Measurements from ENCODE around the gene HTT. TPM values are rescaled to one million over a fixed set of nuclear protein-coding genes. Genes with fewer than 3 reads are reported as not detected.

HTT gene
- total RNA-seq, 1 donor from 2014 or later: 25.9 TPM

DNA sequence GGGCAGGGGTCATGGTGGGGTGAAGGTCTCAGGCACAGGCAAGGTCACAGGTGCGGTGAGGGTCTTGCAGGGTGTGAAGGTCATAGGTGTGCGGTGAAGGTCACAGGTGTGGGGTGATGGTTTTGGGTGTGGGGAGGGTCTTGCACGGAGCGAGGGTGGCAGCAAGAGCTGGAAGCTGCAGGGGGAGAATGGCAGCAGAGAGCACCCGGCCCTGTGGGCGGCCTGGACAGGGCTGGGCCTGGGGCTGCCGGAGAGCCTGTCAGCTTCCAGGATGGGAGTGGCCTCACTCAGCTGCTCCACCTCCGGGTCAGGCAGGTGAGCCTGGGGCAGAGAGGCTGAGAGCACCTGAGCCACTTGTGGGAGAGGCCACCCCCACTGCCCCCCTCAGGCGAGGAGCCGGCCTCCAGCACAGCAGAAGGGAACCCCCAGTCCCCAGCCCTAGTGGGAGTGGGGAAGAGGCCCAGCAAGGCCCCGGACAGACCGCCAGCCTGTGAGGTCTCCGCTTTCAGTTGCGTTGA is 176.0 kb downstream of the HTT start:
- intact Hi-C loops (cut with micrococcal nuclease): no loop called here

DNA sequence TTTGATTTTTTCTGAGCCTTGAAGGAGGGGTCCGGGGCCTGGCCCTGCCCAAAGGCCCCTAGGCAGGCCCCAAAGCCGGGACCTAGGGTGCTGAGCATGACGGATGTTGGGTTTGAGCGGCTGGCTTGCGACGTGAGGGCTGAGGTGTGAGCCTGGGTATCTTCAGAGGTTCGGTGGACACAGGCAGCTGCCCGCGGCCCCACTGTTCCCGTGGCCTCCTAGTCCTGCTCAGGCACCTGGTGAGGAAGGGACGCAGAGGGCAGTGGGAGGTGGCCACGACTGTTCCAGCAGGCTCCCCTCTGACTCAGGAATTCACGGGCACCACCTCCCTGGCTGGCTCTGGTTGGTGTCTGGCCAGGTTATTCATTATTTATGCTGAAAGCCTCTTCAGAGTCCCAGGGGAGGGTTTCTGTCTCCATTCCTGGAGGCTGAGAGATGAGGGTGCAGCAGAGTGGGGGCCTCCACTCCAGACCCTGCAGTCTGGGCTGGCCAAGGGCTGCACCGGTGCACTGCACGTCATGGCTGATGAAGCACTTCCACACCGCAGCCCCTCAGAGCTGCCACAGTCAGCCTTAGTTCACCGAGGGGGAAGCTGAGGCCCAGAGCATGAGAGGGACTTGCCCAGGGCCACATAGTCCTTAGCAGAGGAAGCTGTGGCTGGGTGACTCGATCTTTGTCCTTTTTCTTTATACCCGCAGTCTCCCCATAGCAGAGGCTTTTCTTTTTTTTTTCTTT is 176.6 kb downstream of the HTT start:
- intact Hi-C loops (cut with micrococcal nuclease): no loop called here
- DNase-seq: peak; percentile 23

More for the DNA sequence above, 176.0 kb downstream of the HTT start:
- DNase-seq (peak; percentile 20), ATAC-seq (no peak)

GRCh38 chr4:3251691-3252479 is 177.4 kb downstream of the HTT start:
- intact Hi-C loops (cut with micrococcal nuclease): no loop called here
- peak; percentile 23 for DNase-seq
- ATAC-seq: no peak

More for the DNA sequence above, 176.6 kb downstream of the HTT start:
- no peak for ATAC-seq

DNA sequence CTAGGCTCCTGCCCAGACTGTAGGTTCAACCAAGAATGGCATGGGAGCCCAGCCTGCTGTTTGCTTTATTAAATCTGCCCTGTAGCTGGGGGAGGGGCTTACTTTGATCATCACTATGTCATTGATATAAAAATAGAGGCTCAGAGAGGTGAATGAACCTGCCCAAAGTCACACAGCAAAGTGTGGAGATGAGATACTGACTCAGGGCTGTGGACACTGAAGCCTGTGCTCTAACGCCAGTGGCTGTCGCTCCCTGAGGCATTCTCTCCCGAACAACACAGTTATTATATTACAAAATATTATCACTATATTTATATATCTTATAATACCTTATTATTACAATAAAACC is 178.0 kb downstream of the HTT start:
- no peak for DNase-seq
- intact Hi-C loops (cut with micrococcal nuclease): no loop called here
- ATAC-seq: no peak

DNA sequence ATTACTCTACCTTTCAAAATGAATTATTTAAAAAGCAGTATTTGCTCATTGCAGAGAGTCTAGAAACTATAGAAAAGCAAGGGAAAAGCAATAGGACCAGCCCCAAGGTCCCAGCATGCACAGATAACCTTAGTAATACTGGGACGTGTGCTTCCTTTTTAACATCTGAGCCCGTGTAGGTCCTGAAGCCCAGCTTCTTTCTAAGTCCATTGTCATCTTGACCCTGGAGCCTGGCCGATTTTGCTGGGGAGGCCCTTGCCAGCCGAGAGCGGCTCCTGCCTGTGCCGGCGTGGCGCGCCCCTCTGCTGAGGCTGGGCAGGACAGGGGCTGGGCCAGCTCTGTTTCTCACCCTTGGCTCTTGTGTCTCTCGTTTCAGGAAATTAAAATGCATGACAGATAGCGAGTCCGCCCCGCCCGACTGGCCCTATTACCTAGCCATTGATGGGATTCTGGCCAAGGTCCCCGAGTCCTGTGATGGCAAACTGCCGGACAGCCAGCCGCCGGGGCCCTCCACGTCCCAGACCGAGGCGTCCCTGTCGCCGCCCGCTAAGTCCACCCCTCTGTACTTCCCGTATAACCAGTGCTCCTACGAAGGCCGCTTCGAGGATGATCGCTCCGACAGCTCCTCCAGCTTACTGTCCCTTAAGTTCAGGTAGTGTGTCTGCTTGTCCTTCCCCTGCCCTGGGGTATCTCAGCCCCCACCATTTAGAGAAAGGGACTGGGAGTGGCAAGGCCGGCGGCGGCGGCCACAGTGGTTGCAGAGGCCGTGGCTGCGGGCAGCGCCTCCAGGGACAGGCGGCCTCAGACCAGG is 178.6 kb downstream of the HTT start:
- DNase-seq (peak; percentile 21), ATAC-seq (no peak)
- intact Hi-C loops (cut with micrococcal nuclease): no loop called here

DNA sequence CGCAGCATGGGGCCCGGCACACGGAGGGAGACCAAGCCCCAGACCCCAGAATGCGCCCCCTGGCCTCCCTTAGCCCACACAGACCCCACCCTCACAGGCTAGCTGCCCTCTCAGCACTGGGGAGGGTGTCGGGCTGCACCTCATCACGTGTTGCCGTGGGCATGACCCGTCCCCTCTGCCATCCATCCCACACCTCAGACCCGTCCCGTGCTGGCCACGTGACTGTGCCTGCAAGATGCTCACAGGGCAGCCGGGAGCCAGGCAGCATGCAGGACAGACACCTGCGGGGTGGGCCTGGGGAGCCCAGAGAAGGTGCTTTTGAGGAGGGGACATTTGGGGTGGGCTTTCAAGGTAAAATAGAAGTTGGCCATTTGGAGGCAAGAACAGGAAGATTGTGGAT is 179.3 kb downstream of the HTT start:
- ATAC-seq (no peak), DNase-seq (peak; percentile 15)
- intact Hi-C loops (cut with micrococcal nuclease): no loop called here

DNA sequence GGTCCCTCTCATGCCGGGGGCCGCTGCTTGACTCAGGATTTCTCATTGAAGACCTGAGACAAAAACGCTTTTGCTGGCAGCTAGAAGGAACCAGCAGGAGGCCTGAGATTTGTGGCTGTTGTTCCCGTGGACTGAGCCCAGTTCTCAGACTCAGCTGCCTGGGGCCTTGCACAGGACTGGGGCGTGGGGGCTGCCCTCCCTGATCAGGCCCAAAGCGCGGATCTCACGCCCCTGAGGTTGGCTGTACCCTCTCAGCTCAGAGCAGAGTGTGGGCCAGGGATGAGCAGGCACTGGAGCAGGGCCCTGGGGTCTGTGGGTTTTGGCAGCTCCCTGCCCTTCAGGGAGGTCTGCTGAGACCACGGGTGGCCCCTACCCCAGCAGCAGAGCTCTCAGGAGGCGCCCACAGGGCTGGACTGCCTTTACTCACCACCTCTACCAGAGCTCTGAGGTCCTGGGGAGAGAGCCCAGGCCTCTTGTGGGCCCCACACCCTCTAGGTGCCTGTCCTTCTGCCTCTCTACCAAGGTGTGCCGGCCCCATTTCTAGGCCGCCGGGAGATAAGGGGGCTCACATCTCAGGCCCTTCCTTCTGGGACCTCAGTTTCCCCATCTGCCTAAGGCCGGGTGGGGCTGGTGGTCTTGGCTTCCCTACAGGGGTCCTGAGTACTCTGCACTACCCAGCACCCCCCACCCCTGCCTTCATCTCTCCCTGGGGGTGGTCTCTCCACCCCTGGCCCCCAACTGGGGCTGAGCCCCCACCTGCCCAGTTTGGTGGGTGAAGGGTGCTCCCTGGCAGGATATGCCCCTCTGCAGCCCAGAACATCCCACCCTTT is 180.0 kb downstream of the HTT start:
- DNase-seq: no peak
- no peak for ATAC-seq
- intact Hi-C loops (cut with micrococcal nuclease): no loop called here

GRCh38 chr4:3255611-3256186 is 181.2 kb downstream of the HTT start:
- intact Hi-C loops (cut with micrococcal nuclease): no loop called here
- ATAC-seq (no peak), DNase-seq (no peak)

DNA sequence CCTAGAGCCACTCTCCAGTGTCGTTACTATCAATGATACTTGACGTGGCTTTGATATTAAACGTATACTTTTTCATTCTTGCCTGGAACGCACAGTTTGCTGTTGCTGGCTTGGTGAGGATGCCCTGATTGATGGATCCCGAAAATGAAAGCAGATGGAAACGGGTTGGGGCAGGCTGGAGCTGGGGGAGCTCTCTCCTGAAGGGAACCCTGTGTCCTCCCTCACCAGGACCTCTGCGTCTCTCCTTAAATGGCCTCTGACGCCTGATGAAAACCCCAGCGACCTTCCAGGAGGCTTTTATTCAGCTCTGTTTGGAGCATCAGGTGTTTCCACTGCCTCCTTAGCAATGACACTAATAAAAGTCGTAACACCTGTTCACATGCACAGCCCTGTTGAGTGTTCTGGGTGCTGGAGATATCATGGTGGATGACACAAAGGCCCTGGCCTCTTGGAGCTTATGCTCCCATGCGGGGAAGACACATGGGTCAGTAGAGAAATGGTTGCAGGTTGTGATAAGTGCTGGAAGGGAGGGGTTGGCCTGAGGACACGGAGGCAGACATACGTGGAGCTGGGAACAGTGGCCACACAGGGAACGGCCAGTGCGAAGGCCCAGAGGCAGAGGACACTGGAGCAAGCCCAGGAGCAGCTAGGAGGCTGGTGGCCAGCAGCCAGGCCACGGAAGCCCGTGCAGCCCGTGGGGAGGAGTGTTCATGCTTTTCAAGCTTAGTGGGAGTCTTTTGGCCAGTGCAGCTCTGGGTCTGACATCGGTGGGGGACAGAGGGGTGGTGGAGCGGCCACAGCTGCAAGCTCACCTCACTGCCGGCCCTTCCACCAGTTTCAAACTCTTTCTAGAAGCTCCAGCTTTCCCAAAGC is 182.0 kb downstream of the HTT start:
- no peak for ATAC-seq
- no peak for DNase-seq
- intact Hi-C loops (cut with micrococcal nuclease): no loop called here

GRCh38 chr4:3257103-3257555 is 182.6 kb downstream of the HTT start:
- intact Hi-C loops (cut with micrococcal nuclease): no loop called here
- no peak for ATAC-seq
- DNase-seq: no peak

DNA sequence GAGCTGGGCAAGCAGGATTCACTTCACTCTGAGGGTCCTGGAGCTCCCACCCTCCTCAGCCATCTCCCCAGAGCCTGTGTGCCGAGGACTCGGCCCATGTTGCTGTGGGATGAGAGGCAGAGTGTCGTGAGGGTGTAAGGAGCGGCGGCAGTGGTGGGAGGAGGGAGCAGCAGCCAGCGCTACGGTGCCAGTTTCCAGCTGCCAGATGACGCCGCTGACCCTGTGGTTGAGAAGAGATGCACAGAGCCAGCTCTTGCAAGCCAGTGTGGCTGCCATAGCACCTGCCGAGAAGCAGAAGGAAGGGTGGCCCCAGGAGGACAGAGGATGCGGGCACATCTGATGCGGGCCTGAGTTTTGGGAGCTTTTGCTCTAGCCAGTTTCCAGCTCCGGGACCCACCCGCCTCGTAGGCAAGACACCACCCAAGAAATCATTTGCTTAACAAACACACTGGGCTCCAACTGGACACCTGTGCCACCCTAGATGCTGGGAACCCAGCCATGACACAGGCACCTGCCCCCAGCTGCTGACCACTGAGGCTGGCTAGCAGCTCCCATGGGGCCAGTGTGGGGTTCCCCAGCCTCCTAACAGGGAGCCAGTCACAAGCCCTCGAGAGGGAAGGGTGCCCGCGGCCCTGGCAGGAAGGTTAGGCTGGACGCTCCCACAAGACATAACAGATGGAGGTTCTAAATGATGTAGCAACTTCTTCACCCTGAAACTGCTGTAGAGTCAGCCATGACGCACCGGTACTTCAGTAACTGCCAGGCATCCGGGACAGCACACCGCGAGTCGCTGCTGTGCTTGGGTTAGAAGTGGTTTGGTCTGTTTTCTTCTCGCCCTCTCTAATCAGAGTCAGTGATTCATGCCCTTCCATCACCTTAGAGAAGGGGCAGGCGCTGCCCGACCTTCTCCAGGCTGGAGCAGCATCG is 183.3 kb downstream of the HTT start:
- no peak for DNase-seq

DNA sequence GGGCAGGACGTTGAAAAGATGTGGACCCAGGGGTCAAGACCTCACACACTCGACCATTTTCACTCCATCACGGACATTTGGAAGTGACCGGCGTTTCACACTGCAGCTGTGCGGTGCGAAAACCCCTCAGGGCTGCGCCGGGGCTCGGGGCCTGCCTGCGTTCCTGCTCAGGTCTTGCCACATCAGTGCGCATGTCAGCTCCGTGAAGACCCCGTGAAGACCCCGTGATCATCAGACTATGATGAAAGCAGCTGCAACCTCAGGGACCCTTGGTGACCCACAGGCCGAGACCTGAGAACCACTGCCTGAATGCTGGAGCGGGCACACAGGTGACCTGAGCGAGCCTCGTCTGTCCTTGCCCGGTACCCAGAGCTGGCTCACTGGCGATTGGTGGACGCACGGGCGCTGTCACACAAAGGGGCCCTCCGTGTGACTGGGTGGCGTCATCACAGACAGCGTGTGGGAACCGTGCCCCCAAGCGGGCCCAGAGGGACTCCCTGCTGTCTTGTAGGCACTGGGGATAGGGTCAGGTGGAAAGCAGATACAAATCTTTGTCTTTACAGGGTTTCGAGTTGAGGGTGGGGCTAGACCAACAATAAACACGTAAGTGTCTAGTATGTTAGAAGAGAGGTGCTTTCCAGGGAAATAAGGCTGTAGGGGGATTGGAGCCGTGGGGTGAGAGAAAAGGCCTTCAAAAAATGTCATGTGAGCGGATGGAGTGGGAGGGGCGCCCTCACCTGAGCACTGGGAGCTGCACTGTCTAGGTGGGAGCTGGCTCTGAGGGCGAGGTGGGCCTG is 187.1 kb downstream of the HTT start:
- DNase-seq: no peak
- no peak for ATAC-seq
- intact Hi-C loops (cut with micrococcal nuclease): no loop called here

More for the DNA sequence above, 183.3 kb downstream of the HTT start:
- intact Hi-C loops (cut with micrococcal nuclease): no loop called here
- no peak for ATAC-seq

- no peak for ATAC-seq
- DNase-seq: no peak
- intact Hi-C loops (cut with micrococcal nuclease): no loop called here
Observed at GRCh38 chr4:3262208-3263052, 187.9 kb downstream of the HTT start.

- no peak for DNase-seq
- no peak for ATAC-seq
- intact Hi-C loops (cut with micrococcal nuclease): no loop called here
Observed at GRCh38 chr4:3263053-3263875, 188.8 kb downstream of the HTT start.

Measured in left ventricle myocardium superior (tissue), 1 donor.